Right ventricle myocardium inferior (tissue), 1 donor: ENCODE data around the gene KHDRBS2. TPM values are rescaled to one million over a fixed set of nuclear protein-coding genes. Genes with fewer than 3 reads are reported as not detected.
A peak's percentile ranks its signal among the peaks of the same experiment; 100 is the strongest.

Source experiments
- ATAC-seq: fragments of 200-7000 bp; cut with Tn5 transposase; one replicate; pipeline ENCODE4 v1.9.1; 2020; ENCODE audit warnings: mild to moderate bottlenecking, moderate library complexity
- DNase-seq: peaks from one replicate; pipeline ENCODE4 v3.0.0; 2021; ENCODE audit errors: missing footprints
- intact Hi-C: fragments of 100-400 bp; cut with DNase I; formaldehyde crosslinking; loops from one replicate; pipeline ENCODE4 v1.11.0; 2022
- long read RNA-seq: library from polyadenylated mRNA; unstranded; transcript quantifications from one replicate; pipeline ENCODE4 v2.0.0, GENCODE V29; 2021
- total RNA-seq: library from RNA; stranded (reverse); fragmentation: NEBNext Ultra II Directional; extraction: Animal tissue kit (Norgen Biotek cat#: 25700); gene quantifications from one replicate; pipeline ENCODE4 v1.2.1, GENCODE V29; 2021
- donor health status: DM: no; HTN: yes; CAD: no; lungs with severe emphysema.

Gene KHDRBS2
- total RNA-seq = not detected
- long read RNA-seq = 0 reads

- intact Hi-C loops = no loop called here
- DNase-seq (peak; percentile 88), ATAC-seq (peak; percentile 79)
These were observed at the start of gene KHDRBS2 for GRCh38 chr6:62285612-62286469. Gene KHDRBS2, minus strand, starts transcription at chr6:62286225.

- intact Hi-C loops = no loop called here
- ATAC-seq (no peak), DNase-seq (no peak)
These were observed 42.6 kb upstream of the KHDRBS2 start for GRCh38 chr6:62328607-62329006.

- no peak for DNase-seq
- ATAC-seq = no peak
- intact Hi-C loops = no loop called here
These were observed 38.8 kb upstream of the KHDRBS2 start for GRCh38 chr6:62324834-62325233.

- intact Hi-C loops = no loop called here
- no peak for DNase-seq
- no peak for ATAC-seq
These were observed 37.9 kb upstream of the KHDRBS2 start for GRCh38 chr6:62323818-62324431.

GRCh38 chr6:62298745-62299392 lies 12.8 kb upstream of the KHDRBS2 start:
- intact Hi-C loops = no loop called here
- DNase-seq = no peak
- ATAC-seq = no peak

- DNase-seq (no peak), ATAC-seq (no peak)
- intact Hi-C loops = no loop called here
These were observed 10.5 kb upstream of the KHDRBS2 start for GRCh38 chr6:62296541-62296940.

- intact Hi-C loops = no loop called here
- no peak for DNase-seq
- no peak for ATAC-seq
These were observed 2.9 kb upstream of the KHDRBS2 start for GRCh38 chr6:62288974-62289373.

- DNase-seq (no peak), ATAC-seq (no peak)
- intact Hi-C loops = no loop called here
These were observed 2.5 kb upstream of the KHDRBS2 start for GRCh38 chr6:62288562-62288961.

- intact Hi-C loops = no loop called here
These were observed 432 bp upstream of the KHDRBS2 start for GRCh38 chr6:62286470-62286843.

GRCh38 chr6:62284725-62285124 lies 1.3 kb downstream of the KHDRBS2 start:
- ATAC-seq = no peak
- DNase-seq = no peak
- intact Hi-C loops = no loop called here

More at GRCh38 chr6:62286470-62286843, 432 bp upstream of the KHDRBS2 start:
- DNase-seq = no peak
- ATAC-seq = no peak

GRCh38 chr6:62283796-62284411 lies 2.1 kb downstream of the KHDRBS2 start:
- DNase-seq = no peak
- intact Hi-C loops = no loop called here
- no peak for ATAC-seq

- DNase-seq (no peak), ATAC-seq (no peak)
- intact Hi-C loops = no loop called here
These were observed 2.7 kb downstream of the KHDRBS2 start for GRCh38 chr6:62283365-62283764.

GRCh38 chr6:62280099-62280498 lies 5.9 kb downstream of the KHDRBS2 start:
- intact Hi-C loops = no loop called here
- DNase-seq (no peak), ATAC-seq (no peak)

- intact Hi-C loops = no loop called here
- ATAC-seq (no peak), DNase-seq (no peak)
These were observed 13.9 kb downstream of the KHDRBS2 start for GRCh38 chr6:62272114-62272513.

GRCh38 chr6:62265906-62266525 lies 20.0 kb downstream of the KHDRBS2 start:
- DNase-seq = no peak
- no peak for ATAC-seq
- intact Hi-C loops = no loop called here

GRCh38 chr6:62262283-62262682 lies 23.7 kb downstream of the KHDRBS2 start:
- intact Hi-C loops = no loop called here
- ATAC-seq (no peak), DNase-seq (no peak)

- ATAC-seq (no peak), DNase-seq (no peak)
- intact Hi-C loops = no loop called here
These were observed 39.9 kb downstream of the KHDRBS2 start for GRCh38 chr6:62246087-62246486.

GRCh38 chr6:62236784-62237183 lies 49.2 kb downstream of the KHDRBS2 start:
- intact Hi-C loops = no loop called here
- DNase-seq (no peak), ATAC-seq (no peak)

- no peak for DNase-seq
- no peak for ATAC-seq
- intact Hi-C loops = no loop called here
These were observed 56.8 kb downstream of the KHDRBS2 start for GRCh38 chr6:62229231-62229630.
